OCI-LY3 (cell line): Measurements from ENCODE around the gene ADNP.
"Not testable (repeated sequence)": the region's sequence is repeated elsewhere in the genome, so short reads cannot be mapped to it uniquely, and the experiment has no call there.

ENCODE experiments used
- H2AFZ ChIP-seq: fragments of 200-600, 300-600 bp; shearing (Covaris generic); 2 replicates; pipeline ENCODE4 v1.6.0; 2014; ENCODE audit warnings: antibody characterized with exemption, low read depth, low read length
- H3K27ac ChIP-seq: fragments of 200-600, 300-600 bp; sonication (generic); 2 replicates; pipeline ENCODE4 v1.5.1; 2014; ENCODE audit warnings: mild to moderate bottlenecking, low read length, moderate library complexity, mixed read lengths
- H3K27me3 ChIP-seq: fragments of 200-600, 300-600 bp; sonication (generic); 2 replicates; pipeline ENCODE4 v1.6.1; 2014; ENCODE audit warnings: low read depth, low read length, mixed read lengths
- H3K36me3 ChIP-seq: fragments of 200-600, 300-600 bp; sonication (generic); replicated peaks from 2 replicates; pipeline ENCODE3; 2014; ENCODE audit warnings: low read depth, low read length, mixed read lengths
- H3K4me1 ChIP-seq: fragments of 300-600, 200-600 bp; sonication (generic); 2 replicates; pipeline ENCODE4 v1.6.1; 2014; ENCODE audit warnings: low read length, mixed read lengths
- H3K4me2 ChIP-seq: fragments of 200-600, 300-600 bp; sonication (generic); 2 replicates; pipeline ENCODE4 v1.6.1; 2014; ENCODE audit warnings: low read length, mixed read lengths
- H3K4me3 ChIP-seq: fragments of 300-600, 200-600 bp; sonication (generic); 2 replicates; pipeline ENCODE4 v1.5.1; 2014; ENCODE audit warnings: antibody characterized with exemption, mild to moderate bottlenecking, low read length, moderate library complexity
- H3K79me2 ChIP-seq: fragments of 300-600, 200-600 bp; shearing (Covaris generic); 2 replicates; pipeline ENCODE4 v1.6.1; 2014; ENCODE audit warnings: mild to moderate bottlenecking, low read length, mixed read lengths
- H3K9ac ChIP-seq: fragments of 300-600, 200-600 bp; shearing (Covaris generic); 2 replicates; pipeline ENCODE4 v1.6.0; 2014; ENCODE audit warnings: mild to moderate bottlenecking, low read length, moderate library complexity
- H3K9me3 ChIP-seq: fragments of 200-600, 300-600 bp; shearing (Covaris generic); 2 replicates; pipeline ENCODE4 v1.6.1; 2014; ENCODE audit warnings: low read length, mixed read lengths; ENCODE audit not compliant: insufficient read depth
- H4K20me1 ChIP-seq: fragments of 200-600, 300-600 bp; sonication (generic); 2 replicates; pipeline ENCODE4 v1.6.1; 2016; ENCODE audit warnings: low read length, mixed read lengths; ENCODE audit not compliant: insufficient read depth
- EZH2phosphoT487 ChIP-seq: fragments of 200-600 bp; shearing (Covaris generic); IDR thresholded peaks from 2 replicates; pipeline ENCODE4 v1.6.1; 2018; ENCODE audit warnings: antibody characterized with exemption, mixed run types, low read depth
- TF ChIP-seq, protein P1 (sequence below): fragments of 200-600, 300-600 bp; sonication (generic); IDR thresholded peaks from 2 replicates; pipeline ENCODE4 v1.5.1; 2014; ENCODE audit warnings: antibody characterized with exemption, low read length, low read depth

ADNP gene

DNA sequence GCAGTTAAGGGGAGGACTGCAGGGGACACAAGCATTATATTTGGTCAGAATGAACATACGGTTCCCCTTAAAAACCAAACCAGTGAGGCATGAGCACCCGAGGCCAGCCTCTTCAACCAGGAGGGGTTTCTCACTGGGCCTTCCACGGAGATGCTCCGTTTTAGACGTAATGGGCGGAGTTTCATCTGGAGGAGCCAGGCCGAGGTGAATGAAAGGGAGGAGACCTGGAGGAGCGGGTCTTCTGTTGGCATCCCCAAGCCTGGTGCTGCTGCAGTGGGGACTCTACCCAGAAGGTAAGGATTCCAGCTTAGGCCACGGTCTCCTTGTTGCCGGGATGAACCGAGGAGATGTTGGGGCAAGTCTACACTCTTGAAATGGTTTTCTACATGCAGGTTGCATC, 47.4 kb downstream of the ADNP start:
- Histone ChIP-seq H4K20me1 (peaks cover 1% of the 10 kb centered on the region; the same call in 1 of the 2 replicates), H2AFZ (no peak overlapping the region), H3K4me1 (no peaks in the 10 kb centered on the region), H3K4me2 (no peak overlapping the region), H3K9ac (no peak overlapping the region), H3K4me3 (no peak overlapping the region), H3K79me2 (no peaks in the 10 kb centered on the region), H3K27ac (no peak overlapping the region), H3K36me3 (peaks cover 13% of the 10 kb centered on the region), H3K9me3 (no peaks in the 10 kb centered on the region), H3K27me3 (no peaks in the 10 kb centered on the region)
- TF ChIP-seq EZH2phosphoT487: no peak
- TF ChIP-seq, protein P1, sequence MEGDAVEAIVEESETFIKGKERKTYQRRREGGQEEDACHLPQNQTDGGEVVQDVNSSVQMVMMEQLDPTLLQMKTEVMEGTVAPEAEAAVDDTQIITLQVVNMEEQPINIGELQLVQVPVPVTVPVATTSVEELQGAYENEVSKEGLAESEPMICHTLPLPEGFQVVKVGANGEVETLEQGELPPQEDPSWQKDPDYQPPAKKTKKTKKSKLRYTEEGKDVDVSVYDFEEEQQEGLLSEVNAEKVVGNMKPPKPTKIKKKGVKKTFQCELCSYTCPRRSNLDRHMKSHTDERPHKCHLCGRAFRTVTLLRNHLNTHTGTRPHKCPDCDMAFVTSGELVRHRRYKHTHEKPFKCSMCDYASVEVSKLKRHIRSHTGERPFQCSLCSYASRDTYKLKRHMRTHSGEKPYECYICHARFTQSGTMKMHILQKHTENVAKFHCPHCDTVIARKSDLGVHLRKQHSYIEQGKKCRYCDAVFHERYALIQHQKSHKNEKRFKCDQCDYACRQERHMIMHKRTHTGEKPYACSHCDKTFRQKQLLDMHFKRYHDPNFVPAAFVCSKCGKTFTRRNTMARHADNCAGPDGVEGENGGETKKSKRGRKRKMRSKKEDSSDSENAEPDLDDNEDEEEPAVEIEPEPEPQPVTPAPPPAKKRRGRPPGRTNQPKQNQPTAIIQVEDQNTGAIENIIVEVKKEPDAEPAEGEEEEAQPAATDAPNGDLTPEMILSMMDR: no peak

DNA sequence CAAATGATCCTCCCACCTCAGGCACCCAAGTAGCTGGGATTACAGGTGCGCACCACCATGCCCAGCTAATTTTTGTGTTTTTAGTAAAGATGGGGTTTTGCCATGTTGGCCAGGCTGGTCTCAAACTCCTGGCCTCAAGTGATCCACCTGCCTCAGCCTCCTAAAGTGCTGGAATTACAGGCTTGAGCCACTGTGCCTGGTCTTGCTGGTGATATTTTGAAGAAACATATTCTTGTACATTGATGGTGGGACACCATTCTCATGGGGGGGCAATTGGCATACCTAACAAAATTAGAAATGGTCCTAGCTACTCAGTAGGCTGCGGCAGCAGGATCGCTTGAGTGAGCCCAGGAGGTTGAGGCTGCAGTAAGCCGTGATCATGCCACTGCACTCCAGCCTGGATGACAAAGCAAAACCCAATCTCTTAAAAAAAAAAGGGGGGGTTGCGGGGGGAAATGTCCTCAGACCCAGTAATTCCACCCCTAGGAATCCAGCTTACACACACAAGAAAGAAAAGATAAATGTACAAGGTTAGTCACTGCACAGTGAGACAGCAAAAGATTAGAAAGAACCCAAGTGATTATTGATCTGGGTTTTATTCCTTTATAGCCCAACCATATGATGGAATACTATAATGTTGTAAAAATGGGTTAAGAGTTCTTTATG, 49.3 kb downstream of the ADNP start:
- not testable (repeated sequence) for H3K4me1 ChIP-seq, H3K4me3 ChIP-seq, H4K20me1 ChIP-seq, H3K36me3 ChIP-seq, H3K79me2 ChIP-seq, H3K27me3 ChIP-seq, H3K4me2 ChIP-seq, H3K27ac ChIP-seq, H2AFZ ChIP-seq, H3K9me3 ChIP-seq, H3K9ac ChIP-seq

DNA sequence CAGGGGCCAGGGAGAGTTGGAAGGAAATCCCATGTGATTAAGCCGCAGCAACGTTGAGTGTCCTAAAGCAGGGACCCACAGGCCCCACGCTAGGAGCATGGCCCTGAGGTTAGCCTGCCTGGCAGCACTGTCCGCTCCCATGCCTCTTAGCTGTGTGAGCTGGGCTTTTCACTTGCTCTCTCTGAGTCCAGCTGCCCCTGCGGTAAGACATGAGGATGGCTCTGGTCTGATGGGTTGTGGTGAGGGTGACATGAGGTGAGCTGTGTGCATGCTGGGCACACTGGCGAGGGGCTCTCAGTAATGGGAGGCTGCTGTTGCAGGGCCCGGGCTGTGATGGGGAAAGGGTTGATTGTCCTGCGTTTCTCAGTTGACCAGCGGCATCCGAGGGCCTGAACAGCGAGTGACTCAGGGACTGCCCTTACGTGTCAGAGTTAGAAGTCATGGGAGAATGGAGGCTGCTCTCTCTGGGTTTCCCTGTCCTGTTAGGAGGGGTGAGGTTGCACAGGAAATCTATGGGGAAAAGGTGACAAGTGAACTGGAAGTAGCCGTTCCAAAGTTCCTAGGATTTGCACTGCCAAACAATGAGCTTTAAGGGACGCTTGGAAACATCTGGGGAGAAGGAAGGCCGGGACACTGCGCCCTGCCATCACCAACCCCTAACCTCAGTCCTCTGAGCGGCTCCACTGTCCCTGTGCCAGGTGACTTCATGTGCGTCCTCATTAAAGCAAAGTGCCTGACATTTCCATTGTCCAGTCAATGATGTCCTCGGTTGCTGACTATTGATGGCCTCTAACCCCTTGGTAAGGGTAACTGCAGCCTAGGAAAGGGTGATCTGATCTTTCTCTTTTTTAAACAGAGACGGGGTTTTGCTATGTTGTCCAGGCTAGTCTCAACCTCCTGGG, 51.3 kb downstream of the ADNP start:
- Histone ChIP-seq H3K36me3 (no peaks in the 10 kb centered on the region), H3K27ac (no peak overlapping the region), H2AFZ (no peak overlapping the region), H3K4me2 (no peak overlapping the region), H4K20me1 (no peaks in the 10 kb centered on the region), H3K79me2 (no peaks in the 10 kb centered on the region), H3K27me3 (no peaks in the 10 kb centered on the region), H3K4me3 (no peak overlapping the region), H3K4me1 (no peaks in the 10 kb centered on the region), H3K9me3 (no peaks in the 10 kb centered on the region), H3K9ac (no peak overlapping the region)
- TF ChIP-seq EZH2phosphoT487: no peak
- TF ChIP-seq, protein P1: no peak

DNA sequence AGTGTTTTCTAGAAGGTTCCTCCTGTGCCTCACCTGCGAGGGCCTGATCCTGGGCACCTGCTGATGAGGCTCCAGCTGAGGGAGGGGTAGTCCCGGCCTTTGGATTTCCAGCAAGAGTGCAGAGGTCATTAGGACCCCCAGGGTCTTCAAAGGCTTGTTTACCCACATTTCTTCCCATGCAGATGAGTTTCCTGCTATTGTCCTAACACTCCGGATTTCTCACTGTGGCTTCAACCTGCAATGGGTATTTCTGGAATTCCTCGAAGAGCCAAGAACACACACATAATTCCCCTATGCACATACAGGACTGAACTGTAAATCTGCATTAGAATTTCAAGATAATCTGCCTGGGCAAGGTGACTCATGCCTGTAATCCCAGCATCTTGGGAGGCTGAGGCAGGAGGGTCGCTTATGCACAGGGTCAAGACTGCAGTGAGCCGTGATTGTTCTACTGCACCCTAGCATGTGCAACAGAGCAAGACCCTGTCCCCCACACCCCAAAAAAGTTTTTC, 53.9 kb downstream of the ADNP start:
- Histone ChIP-seq H3K9me3 (no peaks in the 10 kb centered on the region), H3K9ac (no peak overlapping the region), H3K27me3 (no peaks in the 10 kb centered on the region), H3K4me2 (no peak overlapping the region), H3K36me3 (no peaks in the 10 kb centered on the region), H4K20me1 (no peaks in the 10 kb centered on the region), H2AFZ (no peak overlapping the region), H3K79me2 (no peaks in the 10 kb centered on the region), H3K4me3 (no peak overlapping the region), H3K27ac (no peak overlapping the region), H3K4me1 (no peaks in the 10 kb centered on the region)
- TF ChIP-seq EZH2phosphoT487: no peak
- TF ChIP-seq, protein P1: no peak
